ENCODE data around the gene TMEM175.
"Not testable (repeated sequence)": the region's sequence is repeated elsewhere in the genome, so short reads cannot be mapped to it uniquely, and the experiment has no call there.

The TMEM175 gene

DNA sequence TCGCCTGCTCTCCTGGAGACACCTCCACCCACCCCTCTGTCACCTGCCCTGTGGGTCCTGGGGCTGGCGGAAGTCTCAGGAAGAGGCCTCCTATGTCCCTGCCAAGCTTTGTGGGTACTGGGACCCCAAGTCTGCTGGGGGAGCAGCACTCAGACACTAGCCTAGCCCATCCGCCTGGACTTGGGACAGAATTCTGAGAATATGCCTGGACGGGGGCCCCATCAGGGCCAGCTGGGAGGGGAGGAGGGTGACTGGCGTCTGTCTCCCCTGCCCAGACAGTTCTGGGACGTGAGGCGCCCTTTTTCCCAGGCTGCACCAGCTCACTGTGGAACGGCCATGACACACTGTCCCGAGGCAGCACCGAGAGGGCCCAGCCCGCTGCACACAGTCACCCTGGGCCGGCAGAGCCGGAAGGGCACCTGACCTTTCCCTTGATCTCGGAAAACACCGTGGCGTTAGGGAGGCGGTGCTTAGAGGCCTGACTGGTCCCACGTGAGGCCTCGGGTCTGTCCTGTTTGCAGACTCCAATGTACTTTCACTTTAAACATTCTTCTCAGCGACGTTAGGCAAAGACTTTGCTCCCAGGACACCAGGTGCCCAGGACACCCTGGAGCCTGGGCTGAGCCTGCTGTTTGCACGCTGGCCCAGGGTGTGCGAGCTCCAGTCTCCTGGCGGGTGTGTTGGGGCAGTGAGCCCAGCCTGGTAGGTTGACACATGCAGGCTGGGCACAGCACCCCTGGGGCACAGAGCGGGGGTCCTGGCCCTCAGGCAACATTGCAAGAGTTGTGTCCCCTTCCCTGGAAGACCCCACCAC is 60.2 kb downstream of the TMEM175 start:
- peak; percentile 14 for DNase-seq

DNA sequence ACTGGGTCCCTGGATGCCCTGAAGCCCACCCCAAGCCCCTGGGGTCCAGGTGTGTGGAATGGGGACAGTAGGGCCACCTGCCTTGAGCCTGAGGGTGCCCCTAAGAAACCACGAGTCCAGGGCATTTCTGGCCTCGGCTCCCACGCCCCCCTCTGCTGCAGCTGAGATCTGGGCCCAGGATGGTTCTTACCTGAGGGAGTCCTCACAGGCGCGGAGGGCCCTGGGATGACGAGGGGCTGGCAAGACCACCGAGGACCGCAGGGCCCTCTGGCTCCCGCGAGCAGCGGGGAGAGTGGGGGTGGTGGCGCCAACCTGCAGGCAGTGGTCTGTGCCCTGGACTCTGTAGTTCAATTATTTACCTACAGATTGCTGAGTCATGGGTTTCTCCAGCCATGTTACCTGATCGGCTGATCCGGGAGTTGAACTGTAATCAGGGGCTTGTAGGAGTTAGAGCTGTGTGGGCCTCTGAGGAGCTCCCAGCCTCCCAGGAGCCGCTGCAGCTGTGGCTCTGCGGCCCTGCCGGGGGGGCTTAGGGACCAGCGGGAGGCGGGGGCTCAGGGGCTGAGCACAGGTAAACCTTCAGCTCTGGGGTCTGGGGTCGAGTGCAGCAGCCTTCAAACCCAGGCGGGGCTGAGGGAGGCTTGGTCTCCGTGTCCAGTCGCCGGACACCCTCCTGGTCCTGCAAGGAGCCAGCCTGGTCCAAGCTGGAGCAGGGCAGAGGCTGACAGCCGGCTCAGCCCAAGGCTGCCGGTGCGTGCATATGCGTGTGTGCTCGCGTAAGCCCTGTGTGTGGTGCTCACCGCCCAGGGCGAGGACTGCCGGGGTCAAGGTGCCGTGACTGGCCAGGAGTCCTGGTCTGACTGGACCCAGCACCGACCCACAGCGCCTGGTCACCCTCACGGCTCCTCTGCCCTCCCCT is 61.1 kb downstream of the TMEM175 start, which contains the start of gene SLC26A1:
Gene SLC26A1 (minus strand): TSS at position 294 of the 919 bp plus-strand sequence. CDS start 1,701 bp downstream, outside the sequence.
- DNase-seq, result peak; percentile 22

GRCh38 chr4:995311-996026 is 63.2 kb downstream of the TMEM175 start:
- no peak for DNase-seq

- no peak for DNase-seq
Observed at GRCh38 chr4:996030-996996, 64.1 kb downstream of the TMEM175 start.

GRCh38 chr4:996997-997374 is 64.7 kb downstream of the TMEM175 start:
- no peak for DNase-seq

DNA sequence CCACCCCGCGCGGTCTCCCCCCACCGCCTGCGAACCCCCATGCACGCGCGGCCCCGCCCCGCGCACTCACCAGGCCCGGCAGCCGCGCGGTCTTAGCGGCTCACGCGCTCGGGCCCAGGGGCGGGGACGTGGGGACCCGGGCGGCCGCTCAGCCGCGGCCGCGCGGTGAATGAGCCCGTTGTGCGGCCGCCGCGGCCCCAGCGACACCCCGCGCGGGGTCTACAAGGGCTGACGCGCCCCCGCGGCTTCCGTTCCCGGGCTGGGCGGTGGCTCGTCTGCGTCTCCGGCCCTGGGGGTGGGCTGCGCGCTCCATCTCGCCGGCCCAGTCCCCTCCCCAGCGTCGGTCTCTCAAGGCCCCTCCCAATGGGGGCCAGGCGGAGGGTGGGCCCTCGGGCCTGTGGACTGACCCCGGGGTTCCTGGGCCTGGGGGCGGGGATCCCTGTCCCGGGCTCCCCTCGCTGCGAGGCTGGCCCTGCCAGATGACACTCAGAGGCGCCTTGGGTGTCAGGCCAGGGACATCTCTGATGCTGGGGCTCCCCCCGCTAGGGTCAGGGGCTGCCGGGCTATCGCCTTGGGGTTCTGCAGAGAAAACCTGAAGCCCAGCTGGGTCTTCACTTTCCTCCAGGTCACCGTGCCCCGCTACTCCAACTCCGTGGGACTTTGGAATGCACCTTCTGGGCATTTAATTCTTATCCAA is 65.3 kb downstream of the TMEM175 start:
- DNase-seq, result no peak

GRCh38 chr4:998096-998691 is 65.9 kb downstream of the TMEM175 start:
- DNase-seq, result no peak

DNA sequence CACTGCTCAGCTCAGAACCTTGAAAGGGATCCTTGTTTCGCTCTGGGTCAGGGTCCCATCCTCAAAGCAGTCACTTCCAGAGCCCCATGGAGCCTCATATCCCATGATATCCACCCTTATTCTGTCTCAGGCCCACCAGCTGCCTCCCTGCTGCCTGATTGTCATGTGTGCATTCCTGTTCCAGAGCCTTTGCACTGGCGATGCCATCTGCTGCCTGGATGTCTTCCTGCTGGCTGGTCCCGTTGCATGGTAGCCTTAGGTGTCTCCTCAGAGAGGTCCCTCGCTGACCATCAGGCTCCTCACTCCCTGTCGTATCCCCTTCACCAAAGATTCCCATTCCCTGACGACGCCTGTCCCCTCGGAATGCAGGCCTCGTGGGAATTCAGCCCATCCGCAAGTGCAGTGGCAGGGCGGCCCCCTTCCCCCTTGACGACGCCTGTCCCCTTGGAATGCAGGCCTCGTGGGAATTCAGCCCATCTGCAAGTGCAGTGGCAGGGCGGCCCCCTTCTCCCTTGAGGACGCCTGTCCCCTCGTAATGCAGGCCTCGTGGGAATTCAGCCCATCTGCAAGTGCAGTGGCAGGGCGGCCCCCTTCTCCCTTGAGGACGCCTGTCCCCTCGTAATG is 67.1 kb downstream of the TMEM175 start:
- DNase-seq, result not testable (repeated sequence)

DNA sequence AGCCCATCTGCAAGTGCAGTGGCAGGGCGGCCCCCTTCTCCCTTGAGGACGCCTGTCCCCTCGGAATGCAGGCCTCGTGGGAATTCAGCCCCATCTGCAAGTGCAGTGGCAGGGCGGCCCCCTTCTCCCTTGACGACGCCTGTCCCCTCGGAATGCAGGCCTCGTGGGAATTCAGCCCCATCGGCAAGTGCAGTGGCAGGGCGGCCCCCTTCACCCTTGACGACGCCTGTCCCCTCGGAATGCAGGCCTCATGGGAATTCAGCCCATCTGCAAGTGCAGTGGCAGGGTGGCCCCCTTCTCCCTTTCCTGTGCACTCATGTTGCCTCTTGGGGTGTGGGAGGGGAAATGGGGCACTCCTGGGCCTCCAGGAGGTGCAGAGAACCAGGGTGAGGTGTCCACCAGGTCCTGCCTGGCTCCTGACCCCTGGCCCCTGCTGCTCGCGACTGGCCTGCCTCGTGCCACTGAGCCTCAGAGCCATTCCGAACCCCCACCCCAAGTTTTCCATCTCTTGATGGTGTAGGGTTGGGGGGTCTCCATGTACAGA is 67.7 kb downstream of the TMEM175 start:
- no peak for DNase-seq

DNA sequence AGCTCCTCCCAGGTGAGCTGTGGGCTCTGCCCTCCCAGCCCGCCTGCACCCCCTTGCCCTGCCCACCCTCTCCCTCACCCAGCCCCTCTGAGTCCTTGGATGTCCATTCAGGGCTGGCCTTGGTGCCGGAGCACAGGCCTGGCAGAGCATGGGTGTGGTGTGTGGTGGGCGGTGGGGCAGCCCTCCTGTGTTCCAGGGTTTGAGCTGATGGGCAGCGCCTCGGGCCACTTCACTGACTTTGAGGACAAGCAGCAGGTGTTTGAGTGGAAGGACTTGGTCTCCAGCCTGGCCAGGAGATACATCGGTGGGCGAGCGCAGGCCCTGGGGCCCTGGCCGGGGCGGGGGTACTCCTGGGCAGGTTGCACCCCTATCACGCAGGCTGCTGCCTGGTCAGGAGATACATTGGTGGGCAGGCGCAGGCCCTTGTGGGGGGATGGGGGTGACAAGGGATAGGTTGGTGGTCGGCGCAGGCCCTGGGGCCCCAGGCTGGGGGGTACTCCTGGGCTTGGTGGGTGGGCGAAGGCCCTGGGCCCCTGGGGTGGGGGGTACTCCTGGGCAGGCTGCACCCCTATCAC is 68.5 kb downstream of the TMEM175 start:
- DNase-seq, result no peak

- no peak for DNase-seq
Observed at GRCh38 chr4:1001561-1002130, 69.4 kb downstream of the TMEM175 start.

DNA sequence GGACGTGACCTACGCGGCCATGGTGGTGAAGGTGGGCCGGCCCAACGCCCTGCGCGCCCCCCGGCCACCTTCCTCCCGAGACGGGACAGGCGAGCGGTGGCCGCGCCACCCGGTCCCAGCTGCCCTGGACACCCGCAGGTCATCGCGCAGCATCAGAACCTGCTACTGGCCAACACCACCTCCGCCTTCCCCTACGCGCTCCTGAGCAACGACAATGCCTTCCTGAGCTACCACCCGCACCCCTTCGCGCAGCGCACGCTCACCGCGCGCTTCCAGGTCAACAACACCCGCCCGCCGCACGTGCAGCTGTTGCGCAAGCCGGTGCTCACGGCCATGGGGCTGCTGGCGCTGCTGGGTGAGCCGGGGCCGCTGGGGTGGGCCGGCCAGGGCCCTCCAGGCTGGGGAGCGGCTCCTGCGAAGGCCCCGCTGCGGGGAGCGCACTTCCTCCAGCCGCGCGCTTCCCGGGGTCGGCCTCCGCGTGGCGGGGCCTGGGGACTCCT is 69.9 kb downstream of the TMEM175 start:
- DNase-seq, result no peak

DNA sequence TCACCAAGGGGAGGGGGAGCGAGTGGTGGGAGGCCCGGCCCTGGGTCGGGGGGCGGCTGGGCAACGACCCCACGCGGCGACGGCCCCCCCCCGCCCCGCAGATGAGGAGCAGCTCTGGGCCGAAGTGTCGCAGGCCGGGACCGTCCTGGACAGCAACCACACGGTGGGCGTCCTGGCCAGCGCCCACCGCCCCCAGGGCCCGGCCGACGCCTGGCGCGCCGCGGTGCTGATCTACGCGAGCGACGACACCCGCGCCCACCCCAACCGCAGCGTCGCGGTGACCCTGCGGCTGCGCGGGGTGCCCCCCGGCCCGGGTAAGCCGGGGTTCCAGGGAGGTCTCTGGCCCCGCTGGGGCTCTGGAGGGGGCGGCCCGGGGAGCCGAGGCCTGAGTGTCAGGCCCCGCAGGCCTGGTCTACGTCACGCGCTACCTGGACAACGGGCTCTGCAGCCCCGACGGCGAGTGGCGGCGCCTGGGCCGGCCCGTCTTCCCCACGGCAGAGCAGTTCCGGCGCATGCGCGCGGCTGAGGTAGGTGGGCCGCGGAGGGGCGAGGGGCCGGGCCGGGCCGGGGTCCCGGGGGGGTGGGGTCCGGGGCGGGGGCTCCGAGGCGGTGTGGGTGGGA is 70.5 kb downstream of the TMEM175 start:
- no peak for DNase-seq

DNA sequence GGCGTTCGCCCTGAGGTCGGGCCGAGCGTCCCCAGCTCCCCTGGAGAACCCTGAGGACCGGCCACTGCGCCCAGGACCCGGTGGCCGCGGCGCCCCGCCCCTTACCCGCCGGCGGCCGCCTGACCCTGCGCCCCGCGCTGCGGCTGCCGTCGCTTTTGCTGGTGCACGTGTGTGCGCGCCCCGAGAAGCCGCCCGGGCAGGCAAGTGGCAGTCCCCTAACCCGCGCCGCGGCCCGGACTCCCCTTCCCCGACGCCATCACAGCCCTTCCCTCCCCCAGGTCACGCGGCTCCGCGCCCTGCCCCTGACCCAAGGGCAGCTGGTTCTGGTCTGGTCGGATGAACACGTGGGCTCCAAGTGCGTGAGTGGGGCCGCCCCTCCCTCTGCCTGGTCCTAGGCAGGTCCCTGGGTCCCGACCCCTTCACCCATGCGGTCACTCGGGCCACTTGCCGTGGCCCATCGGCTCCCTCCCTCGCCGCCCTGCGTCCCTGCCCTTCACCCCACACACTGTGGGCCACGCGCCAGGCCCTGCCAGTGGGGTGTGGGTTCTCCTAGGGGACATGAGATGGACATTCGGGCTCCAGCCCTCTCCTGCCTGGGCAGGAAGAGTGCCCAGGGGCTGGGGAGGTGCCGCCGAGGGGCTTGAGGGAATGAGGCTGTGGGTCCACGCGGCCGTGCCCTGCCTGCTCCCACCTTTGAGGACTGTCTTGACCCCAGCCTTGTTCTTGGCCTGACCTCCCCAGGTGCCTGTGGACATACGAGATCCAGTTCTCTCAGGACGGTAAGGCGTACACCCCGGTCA is 71.2 kb downstream of the TMEM175 start:
- no peak for DNase-seq

DNA sequence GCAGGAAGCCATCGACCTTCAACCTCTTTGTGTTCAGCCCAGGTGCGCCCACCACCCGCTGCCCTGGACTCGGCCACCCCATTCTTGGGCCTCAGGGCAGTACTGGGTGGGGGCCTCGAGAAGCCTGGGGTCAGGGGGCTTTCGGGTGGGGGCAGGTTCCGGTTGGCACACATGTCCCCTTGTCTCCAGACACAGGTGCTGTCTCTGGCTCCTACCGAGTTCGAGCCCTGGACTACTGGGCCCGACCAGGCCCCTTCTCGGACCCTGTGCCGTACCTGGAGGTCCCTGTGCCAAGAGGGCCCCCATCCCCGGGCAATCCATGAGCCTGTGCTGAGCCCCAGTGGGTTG is 71.8 kb downstream of the TMEM175 start:
- no peak for DNase-seq

- DNase-seq, result no peak
Observed at GRCh38 chr4:1004557-1005485, 72.6 kb downstream of the TMEM175 start.

- no peak for DNase-seq
Observed at GRCh38 chr4:1006856-1007255, 74.6 kb downstream of the TMEM175 start.

Measured in NCI-H526 treated with DMSO at 0.1 percent for 48 hours (cell line).